GM21723 (cell line): ENCODE data around the gene ZNF74.
"Not testable (repeated sequence)": the region's sequence is repeated elsewhere in the genome, so short reads cannot be mapped to it uniquely, and the experiment has no call there.

Experiments
- ATAC-seq: cut with Tn5 transposase; IDR thresholded peaks from one replicate; pipeline ENCODE4 v1.9.1; 2021; ENCODE audit warnings: mild to moderate bottlenecking, moderate library complexity; ENCODE audit not compliant: unreplicated experiment

ZNF74 gene

DNA sequence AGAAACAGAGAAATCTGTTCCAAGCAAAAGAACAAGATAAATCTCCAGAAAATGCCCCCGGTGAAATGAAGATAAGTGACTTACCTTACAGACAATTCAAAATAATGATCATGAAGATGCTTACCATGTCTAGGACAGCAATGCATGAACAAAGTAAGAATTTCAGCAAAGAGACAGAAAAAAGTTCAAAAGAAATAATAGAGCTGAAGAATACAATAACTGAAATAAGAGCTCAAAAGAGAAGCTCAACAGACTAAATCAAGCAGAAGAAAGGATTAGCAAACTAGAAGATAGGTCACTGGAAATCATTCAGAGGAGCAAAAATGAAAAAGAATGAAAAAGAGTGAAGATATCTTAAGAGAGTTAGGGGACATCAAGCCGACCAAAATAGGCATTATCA is 19.8 kb upstream of the ZNF74 start:
- not testable (repeated sequence) for ATAC-seq

DNA sequence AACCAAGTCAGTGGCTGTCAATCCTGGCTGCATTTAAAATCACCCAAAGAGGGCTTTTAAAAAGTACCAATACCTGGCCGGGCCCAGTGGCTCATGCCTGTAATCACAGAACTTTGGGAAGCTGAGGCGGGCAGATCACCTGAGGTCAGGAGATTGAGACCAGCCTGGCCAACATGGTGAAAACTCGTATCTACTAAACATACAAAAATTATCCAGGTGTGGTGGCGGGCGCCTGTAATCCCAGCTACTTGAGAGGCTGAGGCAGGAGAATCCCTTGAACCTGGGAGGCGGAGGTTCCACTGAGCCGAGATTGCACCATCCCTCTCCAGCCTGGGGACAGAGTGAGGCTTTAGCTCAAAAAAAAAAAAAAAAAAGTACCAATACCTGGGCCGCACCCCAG is 17.7 kb upstream of the ZNF74 start:
- not testable (repeated sequence) for ATAC-seq

DNA sequence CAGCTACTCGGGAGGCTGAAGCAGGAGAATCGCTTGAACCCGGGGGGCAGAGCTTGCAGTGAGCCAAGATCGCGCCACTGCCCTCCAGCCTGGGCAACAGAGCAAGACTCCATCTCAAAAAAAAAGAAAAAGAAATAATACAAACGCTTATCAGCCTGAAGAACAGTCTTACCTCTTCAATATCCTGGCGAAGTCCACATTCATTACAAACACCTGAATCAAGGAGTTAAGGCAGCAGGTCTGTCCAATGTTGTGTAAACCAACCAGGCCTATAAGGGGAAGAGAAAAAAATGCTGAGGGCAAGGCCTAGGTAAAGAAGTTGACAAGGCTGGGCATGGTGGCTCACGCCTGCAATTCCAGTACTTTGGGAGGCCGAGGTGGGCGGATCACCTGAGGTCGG is 17.0 kb upstream of the ZNF74 start:
- ATAC-seq = not testable (repeated sequence)

DNA sequence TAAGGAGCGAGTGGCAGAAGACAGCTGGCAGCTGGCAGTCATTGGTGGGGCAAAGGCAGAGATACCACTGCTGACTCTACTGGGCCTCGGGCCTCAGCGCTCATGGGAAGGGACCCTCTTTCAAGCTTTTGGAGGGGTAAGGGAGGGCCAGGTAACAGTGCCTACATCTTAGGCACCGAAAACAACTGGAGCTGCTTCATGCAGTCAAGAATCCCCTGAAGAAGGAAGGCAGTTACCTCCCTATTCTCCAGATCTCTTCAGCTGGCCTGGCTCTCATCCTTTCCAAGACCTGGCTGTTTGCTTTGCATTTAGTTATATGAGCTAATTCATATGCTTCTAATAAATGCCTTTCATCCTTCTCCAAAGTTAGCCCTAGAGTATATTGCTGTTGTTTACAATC is 15.8 kb upstream of the ZNF74 start:
- ATAC-seq = no peak

DNA sequence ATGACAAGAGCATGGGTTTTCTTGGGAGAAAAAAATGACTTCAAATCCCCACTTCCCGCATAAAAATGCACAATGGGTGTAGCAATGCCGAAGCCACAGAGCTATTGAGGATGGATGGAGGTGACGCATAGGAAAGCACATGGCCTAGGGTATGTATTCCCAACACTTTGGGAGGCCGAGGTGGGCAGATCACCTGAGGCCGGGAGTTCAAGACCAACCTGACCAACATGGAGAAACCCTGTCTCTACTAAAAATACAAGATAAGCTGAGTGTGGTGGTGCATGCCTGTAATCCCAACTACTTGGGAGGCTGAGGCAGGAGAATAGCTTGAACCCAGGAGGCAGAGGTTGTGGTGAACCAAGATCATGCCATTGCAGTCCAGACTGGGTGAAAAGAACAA is 15.3 kb upstream of the ZNF74 start:
- not testable (repeated sequence) for ATAC-seq

DNA sequence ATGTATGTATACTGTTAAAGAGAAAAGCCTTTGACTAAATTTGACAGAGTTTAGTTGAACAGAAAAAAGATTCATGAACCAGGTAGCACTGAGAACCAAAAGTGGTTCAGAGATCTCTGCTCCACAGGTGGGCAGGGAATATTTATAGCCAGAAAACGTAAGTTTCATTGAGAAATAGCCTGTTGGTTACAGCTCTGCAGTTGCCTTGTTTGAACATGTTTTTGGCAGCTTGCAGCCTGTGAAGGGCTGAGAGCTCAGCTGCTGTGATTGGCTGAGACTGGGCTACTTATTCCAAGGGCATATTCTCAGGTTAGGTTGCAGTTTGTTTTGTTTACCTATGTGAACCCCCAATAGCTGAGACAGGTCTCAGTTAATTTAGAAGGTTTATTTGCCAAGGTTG is 13.5 kb upstream of the ZNF74 start:
- no peak for ATAC-seq

DNA sequence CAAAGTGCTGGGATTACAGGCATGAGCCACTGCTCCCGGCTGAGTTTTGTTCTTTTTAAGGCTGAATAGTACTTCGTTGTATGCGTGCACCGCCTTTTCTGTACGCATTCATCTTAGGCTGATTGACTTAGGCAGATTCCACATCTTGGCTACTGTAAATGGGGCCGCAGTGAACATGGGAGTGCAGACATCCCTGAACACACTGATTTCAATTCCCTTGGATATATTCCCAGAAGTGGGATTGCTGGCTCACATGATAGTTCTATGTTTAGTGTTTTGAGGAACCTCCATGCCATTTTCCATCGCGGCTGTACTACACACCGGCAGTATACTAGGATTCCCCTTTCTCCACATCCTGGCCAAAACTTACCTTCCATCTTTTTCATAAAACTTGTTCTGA is 10.4 kb upstream of the ZNF74 start:
- no peak for ATAC-seq

DNA sequence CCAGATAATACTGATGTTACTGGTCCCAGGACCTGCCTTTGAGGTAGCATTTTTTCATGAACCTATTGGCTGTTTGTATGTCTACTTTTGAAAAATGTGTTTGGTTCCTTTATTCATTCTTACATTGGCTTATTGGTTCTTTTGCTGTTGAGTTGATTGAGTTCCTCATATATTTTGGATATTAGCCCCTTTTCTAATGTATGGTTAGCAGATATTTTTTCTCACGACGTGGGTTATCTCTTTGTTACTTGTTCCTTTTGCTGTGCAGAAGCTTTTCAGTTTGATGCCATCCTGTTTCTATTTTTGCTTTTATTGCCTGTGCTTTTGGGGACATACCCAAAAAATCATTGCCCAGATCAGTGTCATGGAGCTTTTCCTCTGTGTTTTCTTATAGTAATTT is 9.8 kb upstream of the ZNF74 start:
- ATAC-seq = no peak

DNA sequence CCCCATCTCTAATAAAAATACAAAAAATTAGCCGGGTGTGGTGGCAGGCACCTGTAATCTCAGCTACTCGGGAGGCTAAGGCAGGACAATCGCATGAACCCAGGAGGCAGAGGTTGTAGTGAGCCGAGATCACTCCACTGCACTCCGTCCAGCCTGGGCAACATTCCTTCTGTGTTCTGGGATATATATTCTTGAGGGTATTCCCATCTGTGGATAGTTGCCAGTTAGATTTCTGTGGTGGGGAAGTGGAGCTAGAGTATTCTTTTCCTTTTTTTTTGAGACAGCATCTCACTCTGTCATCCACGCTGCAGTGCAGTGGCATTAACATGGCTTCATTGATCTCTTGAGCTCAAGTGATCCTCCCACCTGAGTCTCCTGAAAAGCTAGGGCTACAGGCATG is 9.1 kb upstream of the ZNF74 start:
- ATAC-seq = no peak

DNA sequence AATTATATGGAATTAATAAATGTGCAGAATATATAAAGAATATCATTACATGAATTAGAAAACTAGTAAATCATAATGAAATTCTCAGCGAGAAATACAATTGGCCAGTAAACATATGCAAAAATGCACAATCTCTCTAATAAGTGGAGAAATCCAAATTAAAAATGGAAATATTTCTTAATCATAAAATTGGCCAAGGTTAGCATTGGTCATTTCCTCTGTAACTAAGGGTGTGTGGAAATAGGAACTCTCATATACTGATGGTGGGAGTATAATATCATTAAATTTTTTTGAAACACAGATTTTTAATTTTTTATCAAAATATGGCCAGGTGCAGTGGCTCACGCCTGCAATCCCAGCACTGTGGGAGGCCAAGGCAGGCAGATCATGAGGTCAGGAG is 7.6 kb upstream of the ZNF74 start:
- no peak for ATAC-seq

DNA sequence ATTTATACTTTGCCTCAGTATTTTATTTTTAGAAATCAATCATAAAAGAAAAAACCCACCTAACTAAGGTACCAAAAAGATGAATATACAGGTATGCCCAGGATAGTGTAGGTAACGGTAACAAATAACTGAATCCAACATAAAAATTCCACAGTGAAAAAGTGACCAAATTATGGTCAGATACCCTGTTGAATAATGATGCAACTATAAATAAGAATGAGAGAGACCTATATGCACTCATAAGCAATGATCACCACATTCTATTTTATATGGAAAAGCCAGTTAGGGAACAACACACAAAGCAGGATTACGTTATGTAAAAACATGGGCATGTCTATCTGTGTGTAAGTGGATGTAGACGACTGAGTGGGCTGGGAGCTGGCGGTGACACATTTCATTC is 7.0 kb upstream of the ZNF74 start:
- ATAC-seq = no peak

DNA sequence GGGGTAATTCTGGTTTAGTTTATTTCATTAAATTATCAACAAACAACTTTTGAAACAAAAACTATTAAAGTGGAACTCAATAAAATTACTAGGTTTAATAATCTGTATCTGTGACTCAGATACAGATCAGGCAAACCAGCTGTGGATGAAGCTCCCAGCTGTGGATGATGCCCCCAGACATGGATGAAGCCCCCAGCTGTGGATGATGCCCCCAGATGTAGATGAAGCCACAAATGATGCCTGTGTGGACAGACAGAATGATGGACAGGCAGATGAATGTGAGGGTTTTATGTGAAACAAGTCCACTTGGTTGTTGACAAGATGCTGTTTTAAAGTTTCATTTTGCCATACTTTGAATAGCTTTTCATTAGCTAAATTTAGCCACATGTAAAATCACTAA is 5.8 kb upstream of the ZNF74 start:
- ATAC-seq = no peak

DNA sequence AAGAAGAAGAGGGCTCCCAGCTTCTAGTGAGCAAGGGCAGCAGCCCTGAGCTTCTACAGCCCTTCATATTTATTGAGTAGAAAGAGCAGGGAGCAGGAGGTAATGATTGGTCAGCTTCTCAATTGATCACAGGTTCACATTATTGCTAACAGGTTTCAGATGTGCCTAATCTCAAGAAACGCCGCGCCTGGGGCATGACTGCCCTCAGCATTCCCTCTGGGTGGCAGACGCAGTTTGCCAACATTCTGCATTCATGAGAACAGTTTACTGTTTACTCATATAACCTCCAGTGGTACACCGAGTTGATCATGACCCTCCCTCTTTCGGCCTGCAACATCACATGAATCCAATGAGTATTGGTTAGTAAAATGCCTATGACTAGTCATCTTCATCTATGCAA is 4.7 kb upstream of the ZNF74 start:
- ATAC-seq = no peak

DNA sequence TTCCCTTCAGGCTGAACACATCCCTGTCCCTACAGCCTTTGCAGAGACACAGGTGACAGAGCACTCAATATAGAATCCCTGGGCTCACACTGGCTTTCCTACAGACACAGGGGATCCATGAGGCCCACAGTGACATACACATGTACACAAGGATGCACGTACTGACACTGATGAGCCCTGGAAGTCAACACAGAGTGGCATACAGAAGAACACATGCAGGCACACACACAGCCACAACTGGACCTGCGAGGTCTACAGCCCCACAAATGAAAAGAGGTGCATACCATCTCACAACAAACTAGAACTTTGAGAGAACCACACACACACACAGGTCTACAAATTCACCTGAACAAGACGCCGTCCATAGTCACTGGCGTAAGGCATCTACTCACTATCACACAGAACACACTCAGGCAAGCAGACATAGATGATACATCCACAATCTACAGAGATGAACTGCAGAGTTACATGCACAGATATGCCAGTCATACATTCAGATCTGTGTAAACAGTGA is 3.5 kb upstream of the ZNF74 start:
- no peak for ATAC-seq

DNA sequence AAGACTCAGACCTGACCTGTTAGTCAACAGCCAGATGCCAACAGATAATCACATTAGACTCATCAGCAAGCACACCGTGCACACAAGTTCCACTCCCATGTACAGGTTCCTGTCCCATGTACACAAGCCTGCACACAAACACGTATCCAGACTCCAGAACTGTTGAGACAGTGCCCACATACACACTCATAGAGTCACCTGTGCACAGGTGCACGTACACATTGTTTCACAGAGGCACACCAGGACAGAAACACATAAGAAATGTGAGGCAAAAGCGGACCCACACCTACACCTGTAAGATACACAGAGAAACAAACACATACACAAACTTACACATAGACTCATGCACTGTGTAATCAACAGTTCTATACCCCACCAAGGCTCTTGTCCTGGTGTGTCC is 2.7 kb upstream of the ZNF74 start:
- no peak for ATAC-seq

DNA sequence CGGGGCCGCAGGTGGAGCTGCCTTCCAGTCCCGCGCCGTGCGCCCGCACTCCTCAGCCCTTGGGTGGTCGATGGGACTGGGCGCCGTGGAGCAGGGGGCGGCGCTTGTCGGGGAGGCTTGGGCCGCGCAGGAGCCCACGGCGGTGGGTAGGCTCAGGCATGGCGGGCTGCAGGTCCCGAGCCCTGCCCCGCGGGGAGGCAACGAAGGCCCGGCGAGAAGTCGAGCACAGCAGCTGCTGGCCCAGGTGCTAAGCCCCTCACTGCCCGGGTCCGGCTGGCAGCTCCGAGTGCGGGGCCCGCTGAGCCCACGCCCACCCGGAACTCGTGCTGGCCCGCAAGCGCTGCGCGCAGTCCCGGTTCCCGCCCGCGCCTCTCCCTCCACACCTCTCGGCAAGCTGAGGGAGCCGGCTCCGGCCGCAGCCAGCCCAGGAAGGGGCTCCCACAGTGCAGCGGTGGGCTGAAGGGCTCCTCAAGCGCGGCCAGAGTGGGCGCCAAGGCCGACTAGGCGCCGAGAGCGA is 1.5 kb upstream of the ZNF74 start:
- ATAC-seq = not testable (repeated sequence)

DNA sequence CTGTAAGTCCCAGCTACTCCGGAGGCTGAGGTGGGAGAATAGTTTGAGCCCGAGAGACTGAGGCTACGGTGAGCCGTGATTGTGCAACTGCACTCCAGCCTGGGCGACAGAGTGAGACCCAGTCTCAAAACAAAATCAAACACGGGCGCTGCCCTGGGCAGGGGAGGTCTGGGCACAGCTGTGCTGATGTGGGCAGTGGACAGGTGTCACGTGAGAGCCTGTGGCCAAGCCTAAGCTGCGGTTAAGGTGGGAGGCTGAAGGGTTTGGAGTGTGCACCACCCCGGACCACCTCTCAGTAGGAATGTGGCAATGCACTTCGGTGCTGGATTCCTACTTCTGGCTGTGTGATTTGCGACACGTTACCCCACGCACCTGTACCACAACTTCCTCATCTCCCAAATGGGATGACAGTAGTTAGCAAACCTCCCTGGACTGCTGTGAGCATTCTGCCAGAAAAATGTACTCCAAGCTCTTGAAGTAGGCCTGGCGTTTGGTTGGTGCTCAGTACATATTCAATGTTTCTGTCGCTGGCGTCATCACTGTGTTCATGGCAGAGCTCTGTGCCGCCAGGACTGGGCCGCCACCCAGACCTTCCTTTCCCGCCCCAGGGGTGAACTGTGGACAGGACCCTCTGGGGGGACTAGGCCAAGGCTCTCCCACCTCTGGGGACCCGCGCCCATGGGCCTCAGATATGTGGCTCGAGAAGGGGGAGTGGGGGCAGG is 807 bp upstream of the ZNF74 start:
- no peak for ATAC-seq

DNA sequence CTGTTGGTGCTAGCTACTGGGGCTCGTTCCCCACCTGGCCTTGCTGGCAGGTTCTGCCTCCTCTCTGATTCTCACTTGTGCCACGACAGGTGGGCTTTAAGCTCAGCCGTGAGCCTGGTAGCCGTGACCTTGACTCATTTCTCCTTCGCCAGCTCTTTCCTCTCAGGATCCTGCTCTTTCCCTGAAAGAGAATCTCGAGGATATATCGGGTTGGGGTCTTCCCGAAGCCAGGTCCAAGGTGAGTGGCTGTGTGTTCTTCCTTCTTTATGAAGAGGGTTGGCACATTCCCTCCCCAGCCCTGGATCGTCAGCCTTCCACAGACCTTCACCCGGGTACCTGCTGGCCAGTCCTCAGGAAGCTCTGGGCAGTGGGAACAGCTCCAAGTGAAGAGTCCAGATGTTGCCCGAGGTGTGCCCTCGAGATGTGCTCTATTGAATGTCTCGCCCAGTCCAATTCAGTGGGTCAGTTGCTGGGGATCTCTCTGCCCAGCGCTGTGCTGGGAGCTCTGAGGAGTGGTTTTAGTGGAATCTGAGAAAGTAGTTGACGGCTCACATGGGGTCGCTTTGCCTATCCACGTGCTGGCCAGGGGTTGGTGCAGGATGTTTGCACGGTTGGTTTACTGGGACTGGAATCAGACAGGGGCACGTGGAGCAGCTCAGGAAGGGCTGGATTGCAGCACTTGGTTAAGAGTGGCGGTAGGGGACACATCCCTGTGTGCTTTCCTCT is 1.4 kb downstream of the ZNF74 start:
- no peak for ATAC-seq

DNA sequence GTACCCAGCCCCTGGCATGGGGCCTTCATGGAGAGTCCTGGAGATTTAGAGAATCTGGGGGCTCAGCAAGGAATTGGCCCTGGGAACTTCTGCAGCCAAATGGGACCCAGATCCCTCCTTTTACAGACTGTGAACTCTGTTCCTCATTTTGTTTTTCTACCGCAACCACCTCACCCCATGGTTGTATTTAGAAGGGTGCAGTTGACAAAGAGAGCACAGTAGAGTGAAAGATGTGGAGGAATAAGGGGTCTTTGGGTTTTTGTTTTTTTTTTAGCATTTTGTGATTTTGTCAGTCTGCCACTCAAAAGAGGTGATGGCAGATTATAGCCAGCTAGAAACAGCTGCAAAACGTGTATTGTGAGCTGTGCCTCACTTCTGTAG is 1.9 kb downstream of the ZNF74 start:
- no peak for ATAC-seq

DNA sequence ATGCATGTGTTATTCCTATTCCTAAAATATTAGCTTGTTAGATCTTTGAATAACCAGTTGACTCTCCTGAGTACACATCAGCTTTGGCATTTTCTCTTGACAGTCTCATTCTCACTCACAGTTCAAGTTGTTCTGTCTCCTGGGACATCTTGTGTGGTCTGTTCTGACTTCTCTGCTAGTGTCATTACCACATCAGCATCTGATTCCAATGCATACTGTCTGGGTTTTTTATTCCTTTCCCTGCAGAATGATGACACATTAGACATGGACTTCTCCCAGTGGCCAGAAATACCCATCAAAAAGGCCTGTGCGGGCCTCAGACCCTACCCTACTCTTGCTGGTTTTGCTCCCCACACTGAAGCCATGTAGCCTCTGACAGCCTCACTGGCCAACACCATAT is 2.7 kb downstream of the ZNF74 start:
- ATAC-seq = no peak

DNA sequence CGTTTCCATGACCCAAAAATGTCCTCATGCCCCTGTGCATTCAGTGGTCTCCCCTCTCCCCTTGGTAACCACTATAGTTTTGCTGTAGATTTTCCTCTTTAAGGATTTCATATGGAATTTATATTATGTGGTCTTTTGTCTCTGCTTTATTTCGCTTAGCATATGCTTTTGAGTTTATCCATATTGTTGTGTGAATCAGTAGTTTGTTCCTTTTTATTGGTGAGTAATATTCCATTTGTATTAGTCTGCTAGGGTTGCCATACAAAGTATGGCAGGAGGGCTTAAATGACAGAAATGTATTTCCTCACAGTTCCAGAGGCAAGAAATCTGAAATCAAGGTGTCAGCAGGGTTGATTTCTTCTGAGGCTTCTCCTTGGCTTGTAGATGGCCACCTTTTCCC is 3.5 kb downstream of the ZNF74 start:
- no peak for ATAC-seq

DNA sequence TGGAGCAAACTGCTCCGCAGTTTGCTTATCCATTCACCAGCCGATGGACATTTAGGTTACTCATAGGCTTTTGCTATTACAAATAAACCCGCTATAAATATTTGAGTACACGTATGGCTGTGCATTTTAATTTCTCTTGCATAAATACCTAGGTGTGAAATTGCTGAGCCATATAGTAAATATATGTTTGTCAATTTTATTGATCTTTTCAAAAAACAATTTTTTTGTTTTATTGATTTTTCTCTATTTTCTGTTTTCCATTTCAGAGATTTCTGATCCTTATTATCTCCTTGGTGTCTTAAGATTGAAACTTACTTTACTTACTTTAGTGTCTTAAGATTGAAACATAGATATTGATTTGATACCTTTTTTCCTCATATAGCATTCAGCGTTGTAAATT is 4.5 kb downstream of the ZNF74 start:
- no peak for ATAC-seq
